ENCODE results near the gene GRIN3B. TPM values are rescaled to one million over a fixed set of nuclear protein-coding genes. Genes with fewer than 3 reads are reported as not detected.

The GRIN3B gene
- total and polyA plus RNA-seq, 2 of the 8 experiments (the other 6 are each of a cell fraction or from before 2014, with no cell fraction given) = 0.45 to 1.0 TPM

- no peak overlapping the region for H4K5ac ChIP-seq (ENCODE audit: insufficient read length, low read depth, low read length)
- 0 out of 2 replicates have a peak, but pooled peaks have one; percentile 89 for TF ChIP-seq CBX5 (IDR thresholded peaks at IDR 0.05; ENCODE audit: low read depth, low read length)
- TF ChIP-seq GABPA (IDR thresholded peaks at IDR 0.05; ENCODE audit: borderline replicate concordance, insufficient read depth, low read length) = no peak
- no peak for TF ChIP-seq SP4 (IDR thresholded peaks at IDR 0.05; ENCODE audit: low read length)
- TF ChIP-seq TCF12 (IDR thresholded peaks at IDR 0.05; ENCODE audit: low read depth, low read length) = no peak
- TF ChIP-seq SIX5 (IDR thresholded peaks at IDR 0.05; ENCODE audit: low read depth, low read length) = no peak
- no peak for TF ChIP-seq RFX5 (IDR thresholded peaks at IDR 0.05; ENCODE audit: borderline replicate concordance, low read depth, low read length)
- TF ChIP-seq CEBPB (IDR thresholded peaks at IDR 0.05; ENCODE audit: low read depth, low read length) = no peak
- TF ChIP-seq SRF (IDR thresholded peaks at IDR 0.05; ENCODE audit: low read depth, low read length) = no peak
- no peak for TF ChIP-seq CHD2 (IDR thresholded peaks at IDR 0.05; ENCODE audit: low read length)
- no peak overlapping the region for H2BK5ac ChIP-seq (ENCODE audit: low read depth, low read length)
- no peaks in the 10 kb centered on the region for H3K79me2 ChIP-seq (ENCODE audit: control insufficient read depth in 1 of 2, insufficient read depth in 2 of 2, low read length in 2 of 2)
- no peak overlapping the region for H3K27ac ChIP-seq (ENCODE audit: low read depth, low read length)
- H3K9ac ChIP-seq (replicated peaks in 1 of 4; ENCODE audit: extremely low read depth in 1 of 4, low read depth in 3 of 4, low read length in 3 of 4) = no peak overlapping the region
- H3K79me1 ChIP-seq (ENCODE audit: low read depth, low read length) = no peaks in the 10 kb centered on the region
- no peaks in the 10 kb centered on the region; a peak in 1 of 7 replicates for H3K27me3 ChIP-seq (replicated peaks in 1 of 4; ENCODE audit: control insufficient read depth in 3 of 4, extremely low read depth in 1 of 4, insufficient read depth in 3 of 4, low read length in 3 of 4)
- H3K4me1 ChIP-seq (replicated peaks in 1 of 4; ENCODE audit: control insufficient read depth in 3 of 4, insufficient read depth in 4 of 4, low read length in 3 of 4) = peaks cover 0 to 2% (median 0%) of the 10 kb centered on the region in 4 experiments; a peak in 1 of 7 replicates
- peaks cover 0 to 49% (median 14%) of the 10 kb centered on the region in 4 experiments; a peak in 6 of 8 replicates for H3K36me3 ChIP-seq (ENCODE audit: control insufficient read depth in 2 of 4, insufficient read depth in 4 of 4, low read length in 3 of 4)
- no peak overlapping the region for H2BK15ac ChIP-seq (ENCODE audit: low read length)
- H4K20me1 ChIP-seq (replicated peaks in 1 of 2; ENCODE audit: control insufficient read depth in 1 of 2, insufficient read depth in 2 of 2, low read length in 2 of 2) = peaks cover 0 to 2% of the 10 kb centered on the region in 2 experiments
- no peak overlapping the region for H3K4me2 ChIP-seq (ENCODE audit: insufficient read depth in 1 of 2, low read depth in 2 of 2, low read length in 2 of 2)
- POLR2A ChIA-PET (ENCODE audit: partially characterized antibody) = interaction anchor here (1.0 to 3.0 kb wide), 6 partner anchors 9 to 29 kb away, joined by 3 to 12 read pairs (median 6); partner anchors contain the start of genes ABCA7 and ARHGAP45
- no peak overlapping the region for H3K18ac ChIP-seq (ENCODE audit: extremely low read depth, low read length)
- peaks cover 38 to 57% of the 10 kb centered on the region in 2 experiments for H3K9me3 ChIP-seq (ENCODE audit: insufficient read depth in 2 of 2, low read depth in 1 of 2, low read length in 1 of 2)
- no peak for DNase-seq (ENCODE audit: low read depth in 1 of 2, low spot score in 2 of 2)
- H2BK20ac ChIP-seq (ENCODE audit: low read length) = no peak overlapping the region
- no peak for FAIRE-seq
- no peak overlapping the region for H4K8ac ChIP-seq (ENCODE audit: extremely low read depth, insufficient read depth, low read length)
- H3K4me3 ChIP-seq (ENCODE audit: extremely low read depth in 1 of 4, insufficient read depth in 2 of 4, low read depth in 3 of 4, low read length in 4 of 4) = no peak overlapping the region
- no peak overlapping the region for H3K56ac ChIP-seq (replicated peaks; ENCODE audit: insufficient read length, low read depth, low read length)
- CTCF ChIA-PET (ENCODE audit: partially characterized antibody) = interaction anchor here (0.6 to 2.4 kb wide), 5 partner anchors 8 to 287 kb away, joined by 3 to 10 read pairs (median 5); partner anchors contain the start of gene ARHGAP45
- no peak overlapping the region for H2AFZ ChIP-seq (ENCODE audit: low read length)
- no peak overlapping the region for H3K4ac ChIP-seq (replicated peaks; ENCODE audit: insufficient read length, low read depth, low read length)
- H2BK12ac ChIP-seq (ENCODE audit: low read depth, low read length) = no peak overlapping the region
- H3K23me2 ChIP-seq (ENCODE audit: low read depth, low read length) = peaks cover 3% of the 10 kb centered on the region; the same call in 1 of the 2 replicates
- H3K14ac ChIP-seq (ENCODE audit: insufficient read length) = no peak overlapping the region
- no peak overlapping the region for H4K91ac ChIP-seq (replicated peaks; ENCODE audit: insufficient read length, low read length)
- H2AK5ac ChIP-seq (ENCODE audit: low read depth, low read length) = no peak overlapping the region
- H3K23ac ChIP-seq (ENCODE audit: insufficient read length) = no peak overlapping the region
- 81% methylated on average over 3 of the region's 3 CpGs; no CpG with 5 or more reads in 1 of the 2 experiments for WGBS, 2 experiments (ENCODE audit: extremely low coverage in 1 of 2, insufficient coverage in 1 of 2, insufficient read length in 1 of 2, insufficient replicate concordance in 2 of 2, low coverage in 1 of 2, low lambda C conversion rate in 2 of 2, missing lambda C conversion rate in 1 of 2)
- no peak overlapping the region for H2BK120ac ChIP-seq (replicated peaks; ENCODE audit: low read depth, low read length)
Observed at GRCh38 chr19:1057176-1057855, 57.1 kb downstream of the GRIN3B start.

All from H1 (cell line).